HUES48 (cell line): ENCODE results near the gene MARCHF10.

Experiments
- H3K27ac ChIP-seq: one replicate; pipeline ENCODE4 v1.7.0; 2013; ENCODE audit warnings: low read depth, low read length, inconsistent platforms
- H3K27me3 ChIP-seq: 2 replicates; pipeline ENCODE4 v1.6.1; 2013; ENCODE audit warnings: mild to moderate bottlenecking, low read length; ENCODE audit not compliant: control insufficient read depth, insufficient read depth
- H3K36me3 ChIP-seq: 2 replicates; pipeline ENCODE4 v1.6.1; 2013; ENCODE audit warnings: low read length; ENCODE audit not compliant: control insufficient read depth, insufficient read depth
- H3K4me1 ChIP-seq: 2 replicates; pipeline ENCODE4 v1.6.1; 2013; ENCODE audit warnings: mild to moderate bottlenecking, low read length; ENCODE audit not compliant: control insufficient read depth, insufficient read depth
- H3K4me3 ChIP-seq: 2 replicates; pipeline ENCODE4 v1.5.1; 2013; ENCODE audit warnings: mild to moderate bottlenecking, low read depth, low read length
- H3K9ac ChIP-seq: 2 replicates; pipeline ENCODE4 v1.6.1; 2013; ENCODE audit warnings: mild to moderate bottlenecking, low read depth, low read length, moderate library complexity
- H3K9me3 ChIP-seq: 2 replicates; pipeline ENCODE4 v1.6.1; 2013; ENCODE audit warnings: low read length; ENCODE audit not compliant: control insufficient read depth, insufficient read depth

The MARCHF10 gene

GRCh38 chr17:62652251-62653001, 155.7 kb downstream of the MARCHF10 start:
- H3K27me3 ChIP-seq = peaks cover 8% of the 10 kb centered on the region
- peak overlapping the region; percentile 60 for H3K4me3 ChIP-seq
- peak overlapping the region; percentile 92 for H3K27ac ChIP-seq
- peak overlapping the region; percentile 70 for H3K9ac ChIP-seq
- H3K9me3 ChIP-seq = no peaks in the 10 kb centered on the region
- H3K36me3 ChIP-seq = no peaks in the 10 kb centered on the region
- H3K4me1 ChIP-seq = peaks cover 17% of the 10 kb centered on the region
